Ishikawa (cell line): ENCODE data around the gene TP73.

Experiments used
- CEBPB ChIP-seq: IDR thresholded peaks from 2 replicates; pipeline ENCODE4 v1.6.1; 2012
- CREB1 ChIP-seq: IDR thresholded peaks from 2 replicates; pipeline ENCODE4 v1.6.1; 2012; ENCODE audit warnings: low read depth
- EP300 ChIP-seq: IDR thresholded peaks from 2 replicates; pipeline ENCODE4 v1.6.1; 2012; ENCODE audit warnings: borderline replicate concordance
- FOXM1 ChIP-seq: IDR thresholded peaks from 2 replicates; pipeline ENCODE4 v1.6.1; 2012; ENCODE audit warnings: low read depth, borderline replicate concordance
- RAD21 ChIP-seq: IDR thresholded peaks from 2 replicates; pipeline ENCODE4 v1.6.1; 2012; ENCODE audit warnings: low read depth
- TCF12 ChIP-seq: IDR thresholded peaks from 2 replicates; pipeline ENCODE4 v1.6.1; 2012; ENCODE audit warnings: low read depth
- TEAD4 ChIP-seq: IDR thresholded peaks from 2 replicates; pipeline ENCODE4 v1.6.1; 2012
- YY1 ChIP-seq: IDR thresholded peaks from 2 replicates; pipeline ENCODE4 v1.6.1; 2012; ENCODE audit warnings: low read depth
- TF ChIP-seq, protein P1 (sequence below): IDR thresholded peaks from 2 replicates; pipeline ENCODE4 v1.6.1; 2012
- TF ChIP-seq, protein P2 (sequence below): IDR thresholded peaks from 2 replicates; pipeline ENCODE4 v1.6.1; 2012; ENCODE audit warnings: low read depth, mild to moderate bottlenecking

DNA sequence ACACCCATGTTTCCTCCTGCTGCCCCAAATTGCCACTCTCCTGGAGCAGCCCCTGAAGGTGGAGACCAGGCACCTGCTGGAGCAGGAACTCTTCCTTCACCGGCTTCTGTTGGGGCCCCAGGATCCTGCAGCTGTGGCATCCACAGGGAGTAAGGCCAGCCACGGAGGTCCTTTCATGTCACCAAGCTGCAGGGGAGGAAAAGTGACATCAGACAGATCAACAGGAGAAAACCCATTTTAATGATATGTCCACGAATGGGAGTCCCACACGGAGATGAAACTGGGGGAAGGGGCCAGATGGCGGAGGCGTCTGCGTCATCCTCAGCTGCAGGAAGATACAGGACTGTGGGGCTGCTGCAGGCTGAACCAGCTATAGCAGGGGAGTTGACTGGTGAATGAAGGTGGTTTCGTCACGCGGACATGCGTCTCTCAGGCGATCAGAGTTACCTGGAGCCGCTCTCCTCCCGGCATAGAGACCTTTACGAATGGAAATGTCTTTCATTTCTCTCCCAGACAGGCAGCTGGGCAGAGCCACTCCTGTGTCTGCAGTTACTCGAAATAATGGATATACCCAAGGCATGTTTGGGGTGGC is 9.9 kb downstream of the TP73 start:
- no peak for TF ChIP-seq CREB1
- no peak for TF ChIP-seq YY1
- no peak for TF ChIP-seq EP300
- TF ChIP-seq RAD21, result no peak
- TF ChIP-seq, protein P1, sequence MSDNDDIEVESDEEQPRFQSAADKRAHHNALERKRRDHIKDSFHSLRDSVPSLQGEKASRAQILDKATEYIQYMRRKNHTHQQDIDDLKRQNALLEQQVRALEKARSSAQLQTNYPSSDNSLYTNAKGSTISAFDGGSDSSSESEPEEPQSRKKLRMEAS, result no peak
- no peak for TF ChIP-seq CEBPB
- TF ChIP-seq TCF12, result no peak
- no peak for TF ChIP-seq TEAD4
- TF ChIP-seq FOXM1, result no peak
- TF ChIP-seq, protein P2, sequence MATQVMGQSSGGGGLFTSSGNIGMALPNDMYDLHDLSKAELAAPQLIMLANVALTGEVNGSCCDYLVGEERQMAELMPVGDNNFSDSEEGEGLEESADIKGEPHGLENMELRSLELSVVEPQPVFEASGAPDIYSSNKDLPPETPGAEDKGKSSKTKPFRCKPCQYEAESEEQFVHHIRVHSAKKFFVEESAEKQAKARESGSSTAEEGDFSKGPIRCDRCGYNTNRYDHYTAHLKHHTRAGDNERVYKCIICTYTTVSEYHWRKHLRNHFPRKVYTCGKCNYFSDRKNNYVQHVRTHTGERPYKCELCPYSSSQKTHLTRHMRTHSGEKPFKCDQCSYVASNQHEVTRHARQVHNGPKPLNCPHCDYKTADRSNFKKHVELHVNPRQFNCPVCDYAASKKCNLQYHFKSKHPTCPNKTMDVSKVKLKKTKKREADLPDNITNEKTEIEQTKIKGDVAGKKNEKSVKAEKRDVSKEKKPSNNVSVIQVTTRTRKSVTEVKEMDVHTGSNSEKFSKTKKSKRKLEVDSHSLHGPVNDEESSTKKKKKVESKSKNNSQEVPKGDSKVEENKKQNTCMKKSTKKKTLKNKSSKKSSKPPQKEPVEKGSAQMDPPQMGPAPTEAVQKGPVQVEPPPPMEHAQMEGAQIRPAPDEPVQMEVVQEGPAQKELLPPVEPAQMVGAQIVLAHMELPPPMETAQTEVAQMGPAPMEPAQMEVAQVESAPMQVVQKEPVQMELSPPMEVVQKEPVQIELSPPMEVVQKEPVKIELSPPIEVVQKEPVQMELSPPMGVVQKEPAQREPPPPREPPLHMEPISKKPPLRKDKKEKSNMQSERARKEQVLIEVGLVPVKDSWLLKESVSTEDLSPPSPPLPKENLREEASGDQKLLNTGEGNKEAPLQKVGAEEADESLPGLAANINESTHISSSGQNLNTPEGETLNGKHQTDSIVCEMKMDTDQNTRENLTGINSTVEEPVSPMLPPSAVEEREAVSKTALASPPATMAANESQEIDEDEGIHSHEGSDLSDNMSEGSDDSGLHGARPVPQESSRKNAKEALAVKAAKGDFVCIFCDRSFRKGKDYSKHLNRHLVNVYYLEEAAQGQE, result no peak
